ENCODE measurements around the gene NCKIPSD.
A peak's percentile ranks its signal among the peaks of the same experiment; 100 is the strongest.

Gene NCKIPSD

DNA sequence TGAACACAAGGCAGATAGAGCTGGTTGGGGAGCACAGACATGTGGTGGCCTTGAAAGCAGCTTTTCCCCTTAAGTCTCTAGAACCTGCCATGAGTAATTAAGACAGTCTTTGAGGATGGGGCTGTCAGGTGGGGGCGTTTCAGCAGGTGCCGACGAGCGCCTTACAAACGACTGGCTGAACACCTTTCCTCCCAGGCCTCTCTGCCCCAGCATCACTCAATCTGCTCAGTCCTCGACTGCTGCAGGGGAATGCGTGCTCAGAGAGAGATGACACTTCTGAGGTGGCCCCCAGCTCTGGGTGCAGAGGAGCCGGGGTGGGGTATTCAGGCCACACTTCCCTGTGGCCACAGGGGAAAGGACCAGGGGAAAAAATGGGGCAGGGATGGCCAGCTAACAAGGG is 8.1 kb upstream of the NCKIPSD start:
- no peak for TF ChIP-seq CTCF (IDR thresholded peaks at IDR 0.05)
- peak overlapping the region; percentile 76 to 96 for H3K27ac ChIP-seq
- peak overlapping the region; percentile 79 for H3K4me3 ChIP-seq
- no peak for DNase-seq (ENCODE audit: low spot score)

DNA sequence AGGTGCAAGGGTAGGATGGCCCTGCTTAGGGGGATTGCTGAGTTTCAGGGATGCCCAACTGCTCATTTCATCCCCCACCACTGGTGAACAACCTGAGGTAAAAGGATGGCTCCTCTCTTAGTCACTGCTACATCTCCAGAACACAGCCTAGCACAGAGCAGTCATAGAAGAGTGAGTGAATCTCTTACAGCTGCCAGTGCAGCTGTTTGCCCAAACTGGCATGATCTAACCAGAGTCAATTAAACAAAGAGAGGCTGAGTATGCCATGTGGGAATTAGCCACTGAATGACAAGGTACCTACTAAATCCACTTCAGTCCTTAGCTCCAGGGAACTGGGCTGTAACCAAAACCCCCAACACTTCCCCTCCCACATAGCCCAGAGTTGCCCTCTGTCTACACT is 6.8 kb upstream of the NCKIPSD start:
- H3K4me3 ChIP-seq = peak overlapping the region; percentile 18
- no peak for TF ChIP-seq CTCF (IDR thresholded peaks at IDR 0.05)
- DNase-seq (ENCODE audit: low spot score) = no peak
- no peak overlapping the region for H3K27ac ChIP-seq

GRCh38 chr3:48690846-48691458 is 5.2 kb upstream of the NCKIPSD start:
- no peak for DNase-seq (ENCODE audit: low spot score)
- Histone ChIP-seq H3K4me3 (no peak overlapping the region), H3K27ac (no peak overlapping the region)
- no peak for TF ChIP-seq CTCF (IDR thresholded peaks at IDR 0.05)

- no peak overlapping the region for H3K4me3 ChIP-seq
- TF ChIP-seq CTCF (IDR thresholded peaks at IDR 0.05) = no peak
- no peak for DNase-seq (ENCODE audit: low spot score)
- peak overlapping the region in 1 of 2 donors; percentile 17 for H3K27ac ChIP-seq
Measured at GRCh38 chr3:48689384-48689783, 3.7 kb upstream of the NCKIPSD start.

GRCh38 chr3:48688737-48689075 is 3.0 kb upstream of the NCKIPSD start:
- no peak for TF ChIP-seq CTCF (IDR thresholded peaks at IDR 0.05)

GRCh38 chr3:48688032-48688736 is 2.5 kb upstream of the NCKIPSD start:
- Histone ChIP-seq H3K27ac (no peak overlapping the region), H3K4me3 (no peak overlapping the region)
- no peak for TF ChIP-seq CTCF (IDR thresholded peaks at IDR 0.05)
- DNase-seq (ENCODE audit: low spot score) = no peak

More at GRCh38 chr3:48688737-48689075, 3.0 kb upstream of the NCKIPSD start:
- H3K4me3 ChIP-seq = no peak overlapping the region
- H3K27ac ChIP-seq = no peak overlapping the region
- no peak for DNase-seq (ENCODE audit: low spot score)

DNA sequence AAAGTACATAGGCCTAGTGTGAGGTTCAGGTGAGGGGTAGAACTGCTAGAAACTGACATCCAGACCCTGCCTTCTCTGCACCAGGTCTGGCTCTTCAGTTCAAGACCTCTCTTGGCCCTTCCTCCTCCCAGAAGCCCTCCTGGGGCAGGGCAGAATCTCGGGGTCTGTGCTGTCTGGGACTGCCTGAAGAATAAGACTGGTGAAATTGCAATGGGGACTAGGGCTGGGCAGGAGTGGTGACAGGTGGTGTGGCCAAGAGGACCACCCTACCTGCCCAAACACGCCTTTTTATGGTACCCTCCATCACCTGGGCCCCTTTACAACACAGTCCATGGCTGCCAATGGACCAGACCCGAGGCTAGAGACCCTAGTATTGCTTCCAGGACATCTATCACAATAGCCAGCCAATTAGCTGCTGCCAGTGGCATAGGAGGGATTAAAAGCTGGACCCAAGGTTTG is 1.5 kb upstream of the NCKIPSD start:
- DNase-seq (ENCODE audit: low spot score) = no peak
- no peak overlapping the region for H3K4me3 ChIP-seq
- TF ChIP-seq CTCF (IDR thresholded peaks at IDR 0.05) = no peak
- H3K27ac ChIP-seq = peak overlapping the region in 1 of 2 donors; percentile 71

Data from coronary artery (tissue), 2 donors.